Adrenal gland (tissue), 5 donors: ENCODE measurements around the gene VASH1.

Experiments
- POLR2A ChIP-seq, 2 donors: fragments of 450-650 bp; IDR thresholded peaks; one replicate each; pipeline ENCODE4 v1.6.1; 2017; ENCODE audit warnings: antibody characterized with exemption in 2 of 2, mild to moderate bottlenecking in 2 of 2, moderate library complexity in 1 of 2
- TF ChIP-seq, protein P1 (sequence below), 6 experiments: fragments of 450-650 bp in 4 of 6; fragments of 200-600 bp in 2 of 6; sonication (generic) in 1 of 6; IDR thresholded peaks; 1 replicate in 5 of 6; 2 replicates in 1 of 6; pipeline versions ENCODE4 v1.5.1 to v1.8.0; 2016 to 2021; ENCODE audit warnings: antibody characterized with exemption in 6 of 6, mild to moderate bottlenecking in 2 of 6, moderate library complexity in 1 of 6
- donor health status: DM: no; HTN: no; CAD: no.

DNA sequence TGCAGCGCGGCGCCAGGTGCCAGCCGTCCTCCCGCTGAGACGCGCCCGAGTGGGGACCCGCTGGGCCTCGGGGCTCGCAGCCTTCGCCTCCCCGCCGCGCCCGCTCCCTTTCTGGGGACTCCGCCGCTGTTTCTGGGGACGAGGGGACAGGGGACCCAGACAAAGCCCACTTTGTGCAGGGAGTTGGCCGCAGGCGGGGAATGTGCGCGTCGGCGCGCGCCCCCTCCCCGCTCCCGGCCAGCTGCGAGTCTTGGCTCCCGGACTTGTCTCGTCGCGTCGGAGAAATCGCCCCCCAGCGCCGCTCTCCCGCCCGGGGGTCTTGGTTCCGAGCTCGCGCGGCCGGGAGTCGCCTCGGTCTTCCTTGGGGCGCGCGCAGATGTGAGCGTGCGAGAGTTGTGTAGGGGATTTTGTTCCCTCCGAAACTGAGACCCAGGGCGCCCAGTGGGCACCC lies 717 bp downstream of the VASH1 start:
- TF ChIP-seq, protein P1, sequence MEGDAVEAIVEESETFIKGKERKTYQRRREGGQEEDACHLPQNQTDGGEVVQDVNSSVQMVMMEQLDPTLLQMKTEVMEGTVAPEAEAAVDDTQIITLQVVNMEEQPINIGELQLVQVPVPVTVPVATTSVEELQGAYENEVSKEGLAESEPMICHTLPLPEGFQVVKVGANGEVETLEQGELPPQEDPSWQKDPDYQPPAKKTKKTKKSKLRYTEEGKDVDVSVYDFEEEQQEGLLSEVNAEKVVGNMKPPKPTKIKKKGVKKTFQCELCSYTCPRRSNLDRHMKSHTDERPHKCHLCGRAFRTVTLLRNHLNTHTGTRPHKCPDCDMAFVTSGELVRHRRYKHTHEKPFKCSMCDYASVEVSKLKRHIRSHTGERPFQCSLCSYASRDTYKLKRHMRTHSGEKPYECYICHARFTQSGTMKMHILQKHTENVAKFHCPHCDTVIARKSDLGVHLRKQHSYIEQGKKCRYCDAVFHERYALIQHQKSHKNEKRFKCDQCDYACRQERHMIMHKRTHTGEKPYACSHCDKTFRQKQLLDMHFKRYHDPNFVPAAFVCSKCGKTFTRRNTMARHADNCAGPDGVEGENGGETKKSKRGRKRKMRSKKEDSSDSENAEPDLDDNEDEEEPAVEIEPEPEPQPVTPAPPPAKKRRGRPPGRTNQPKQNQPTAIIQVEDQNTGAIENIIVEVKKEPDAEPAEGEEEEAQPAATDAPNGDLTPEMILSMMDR (IDR thresholded peaks at IDR 0.05) = no peak
- no peak for TF ChIP-seq POLR2A (IDR thresholded peaks at IDR 0.05)
